Neural cell (in vitro differentiated cells): Measurements from ENCODE around the gene GNRHR. TPM values are rescaled to one million over a fixed set of nuclear protein-coding genes. Genes with fewer than 3 reads are reported as not detected.

Experiments used
- H2AFZ ChIP-seq: fragments of 200-600, 300-800 bp; sonication (generic), shearing (Covaris generic); 2 replicates; pipeline ENCODE4 v1.6.0; 2014; ENCODE audit warnings: low read depth, mild to moderate bottlenecking, antibody characterized with exemption, low read length, moderate library complexity
- H3F3A ChIP-seq: fragments of 200-600 bp; shearing (Covaris generic); 2 replicates; pipeline ENCODE4 v1.6.1; 2016; ENCODE audit warnings: mild to moderate bottlenecking, moderate library complexity, mixed read lengths, antibody characterized with exemption, low read length; ENCODE audit not compliant: insufficient read depth, poor library complexity, severe bottlenecking
- H3K27ac ChIP-seq: fragments of 200-600, 300-800 bp; sonication (generic), shearing (Covaris generic); 2 replicates; pipeline ENCODE4 v1.5.1; 2014; ENCODE audit warnings: mild to moderate bottlenecking, low read length, moderate library complexity
- H3K27me3 ChIP-seq: fragments of 300-800, 200-600 bp; sonication (generic), shearing (Covaris generic); 2 replicates; pipeline ENCODE4 v1.6.0; 2014; ENCODE audit warnings: mild to moderate bottlenecking, low read depth, low read length, moderate library complexity; ENCODE audit not compliant: insufficient read depth
- H3K36me3 ChIP-seq: fragments of 300-800, 200-600 bp; sonication (generic), shearing (Covaris generic); 2 replicates; pipeline ENCODE4 v1.5.1; 2014; ENCODE audit warnings: mild to moderate bottlenecking, antibody characterized with exemption, low read length, moderate library complexity; ENCODE audit not compliant: insufficient read depth
- H3K4me2 ChIP-seq: fragments of 300-800, 200-600 bp; sonication (generic), shearing (Covaris generic); 2 replicates; pipeline ENCODE4 v1.6.0; 2014; ENCODE audit warnings: mild to moderate bottlenecking, low read length
- H3K4me3 ChIP-seq: fragments of 300-800, 200-600 bp; sonication (generic), shearing (Covaris generic); 2 replicates; pipeline ENCODE4 v1.5.1; 2014; ENCODE audit warnings: mild to moderate bottlenecking, low read length, moderate library complexity
- H3K79me2 ChIP-seq: fragments of 200-600 bp; shearing (Covaris generic); replicated peaks from 2 replicates; pipeline ENCODE4 v1.6.0; 2014; ENCODE audit warnings: mild to moderate bottlenecking, low read length, moderate library complexity; ENCODE audit not compliant: insufficient read depth
- H3K9ac ChIP-seq: fragments of 300-800, 200-600 bp; sonication (generic), shearing (Covaris generic); 2 replicates; pipeline ENCODE4 v1.6.1; 2016; ENCODE audit warnings: mild to moderate bottlenecking, low read length, mixed read lengths
- H3K9me2 ChIP-seq: fragments of 200-600 bp; shearing (Covaris generic); 2 replicates; pipeline ENCODE4 v1.6.1; 2016; ENCODE audit warnings: mild to moderate bottlenecking, low read length, mixed read lengths; ENCODE audit not compliant: insufficient read depth
- H3K9me3 ChIP-seq: fragments of 200-600, 300-800 bp; sonication (generic), shearing (Covaris generic); 2 replicates; pipeline ENCODE4 v1.6.1; 2016; ENCODE audit warnings: mild to moderate bottlenecking, mixed run types, low read length, moderate library complexity, mixed read lengths
- H4K20me1 ChIP-seq: fragments of 200-600 bp; shearing (Covaris generic); 2 replicates; pipeline ENCODE4 v1.6.1; 2016; ENCODE audit warnings: mild to moderate bottlenecking, mixed run types; ENCODE audit not compliant: insufficient read depth
- CTCF ChIP-seq: fragments of 450-650 bp; IDR thresholded peaks from 2 replicates; pipeline ENCODE4 v1.5.1; 2014; ENCODE audit warnings: antibody characterized with exemption, mild to moderate bottlenecking, moderate library complexity; ENCODE audit not compliant: poor library complexity, severe bottlenecking
- EP300 ChIP-seq: fragments of 450-650 bp; conservative IDR thresholded peaks from 2 replicates; pipeline ENCODE4 v1.6.1; 2014; ENCODE audit warnings: antibody characterized with exemption, mild to moderate bottlenecking, moderate library complexity; ENCODE audit not compliant: poor library complexity, severe bottlenecking
- EZH2 ChIP-seq: fragments of 200-600, 300-800 bp; shearing (Covaris generic), sonication (generic); IDR thresholded peaks from 2 replicates; pipeline ENCODE4 v1.6.1; 2014; ENCODE audit warnings: antibody characterized with exemption, low read length, borderline replicate concordance, mild to moderate bottlenecking; ENCODE audit not compliant: insufficient read depth, poor library complexity, severe bottlenecking
- MXI1 ChIP-seq: fragments of 450-650 bp; conservative IDR thresholded peaks from 2 replicates; pipeline ENCODE4 v1.6.1; 2014; ENCODE audit warnings: antibody characterized with exemption, mild to moderate bottlenecking; ENCODE audit not compliant: poor library complexity, severe bottlenecking
- POLR2AphosphoS5 ChIP-seq: IDR thresholded peaks from 2 replicates; pipeline ENCODE4 v1.6.1; 2012
- RAD21 ChIP-seq: fragments of 450-650 bp; conservative IDR thresholded peaks from 2 replicates; pipeline ENCODE4 v1.6.1; 2014; ENCODE audit warnings: antibody characterized with exemption, mild to moderate bottlenecking, moderate library complexity
- SMC3 ChIP-seq: fragments of 450-650 bp; conservative IDR thresholded peaks from 2 replicates; pipeline ENCODE4 v1.6.1; 2014; ENCODE audit warnings: antibody characterized with exemption, mild to moderate bottlenecking, moderate library complexity; ENCODE audit not compliant: poor library complexity
- TAF1 ChIP-seq: IDR thresholded peaks from 2 replicates; pipeline ENCODE4 v1.6.1; 2012; ENCODE audit warnings: low read depth
- polyA plus RNA-seq: library from polyadenylated mRNA; depleted of rRNA; stranded (reverse); fragments of >200 nt; gene quantifications from 2 replicates; pipeline ENCODE4 v1.2.3, GENCODE V29; 2014
- TF ChIP-seq, protein P1 (sequence below): IDR thresholded peaks from 2 replicates; pipeline ENCODE4 v1.6.1; 2012; ENCODE audit warnings: borderline replicate concordance

GNRHR gene
- polyA plus RNA-seq, 1 donor from 2014 or later, result not detected

DNA sequence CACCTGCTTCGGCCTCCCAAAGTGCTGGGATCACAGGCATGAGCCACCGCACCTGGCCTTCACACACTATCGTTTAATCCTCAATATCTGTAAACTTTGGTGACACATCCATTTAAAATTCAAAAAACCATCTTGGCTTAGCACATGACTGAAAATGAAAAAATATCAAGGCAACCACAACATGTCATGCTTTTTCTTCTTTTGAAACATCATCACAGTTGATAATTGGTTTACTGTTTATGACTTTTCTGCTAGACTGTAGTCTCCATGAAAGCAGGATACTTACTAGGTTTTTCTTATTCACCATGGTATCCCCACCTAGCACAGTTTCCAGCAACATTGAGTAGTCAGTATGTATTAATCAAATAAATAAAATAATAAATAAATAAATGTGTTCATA is 11.0 kb downstream of the GNRHR start:
- Histone ChIP-seq H3K4me3 (no peak overlapping the region), H3K36me3 (no peaks in the 10 kb centered on the region), H3K9me3 (no peaks in the 10 kb centered on the region), H3K27ac (no peak overlapping the region), H4K20me1 (no peaks in the 10 kb centered on the region), H3K9me2 (no peaks in the 10 kb centered on the region), H3K79me2 (no peaks in the 10 kb centered on the region), H3K27me3 (no peaks in the 10 kb centered on the region), H2AFZ (no peak overlapping the region), H3F3A (no peaks in the 10 kb centered on the region), H3K4me2 (no peak overlapping the region), H3K9ac (no peak overlapping the region)
- no peak for TF ChIP-seq EP300
- no peak for TF ChIP-seq SMC3
- TF ChIP-seq RAD21, result no peak
- no peak for TF ChIP-seq TAF1
- no peak for TF ChIP-seq POLR2AphosphoS5
- TF ChIP-seq, protein P1, sequence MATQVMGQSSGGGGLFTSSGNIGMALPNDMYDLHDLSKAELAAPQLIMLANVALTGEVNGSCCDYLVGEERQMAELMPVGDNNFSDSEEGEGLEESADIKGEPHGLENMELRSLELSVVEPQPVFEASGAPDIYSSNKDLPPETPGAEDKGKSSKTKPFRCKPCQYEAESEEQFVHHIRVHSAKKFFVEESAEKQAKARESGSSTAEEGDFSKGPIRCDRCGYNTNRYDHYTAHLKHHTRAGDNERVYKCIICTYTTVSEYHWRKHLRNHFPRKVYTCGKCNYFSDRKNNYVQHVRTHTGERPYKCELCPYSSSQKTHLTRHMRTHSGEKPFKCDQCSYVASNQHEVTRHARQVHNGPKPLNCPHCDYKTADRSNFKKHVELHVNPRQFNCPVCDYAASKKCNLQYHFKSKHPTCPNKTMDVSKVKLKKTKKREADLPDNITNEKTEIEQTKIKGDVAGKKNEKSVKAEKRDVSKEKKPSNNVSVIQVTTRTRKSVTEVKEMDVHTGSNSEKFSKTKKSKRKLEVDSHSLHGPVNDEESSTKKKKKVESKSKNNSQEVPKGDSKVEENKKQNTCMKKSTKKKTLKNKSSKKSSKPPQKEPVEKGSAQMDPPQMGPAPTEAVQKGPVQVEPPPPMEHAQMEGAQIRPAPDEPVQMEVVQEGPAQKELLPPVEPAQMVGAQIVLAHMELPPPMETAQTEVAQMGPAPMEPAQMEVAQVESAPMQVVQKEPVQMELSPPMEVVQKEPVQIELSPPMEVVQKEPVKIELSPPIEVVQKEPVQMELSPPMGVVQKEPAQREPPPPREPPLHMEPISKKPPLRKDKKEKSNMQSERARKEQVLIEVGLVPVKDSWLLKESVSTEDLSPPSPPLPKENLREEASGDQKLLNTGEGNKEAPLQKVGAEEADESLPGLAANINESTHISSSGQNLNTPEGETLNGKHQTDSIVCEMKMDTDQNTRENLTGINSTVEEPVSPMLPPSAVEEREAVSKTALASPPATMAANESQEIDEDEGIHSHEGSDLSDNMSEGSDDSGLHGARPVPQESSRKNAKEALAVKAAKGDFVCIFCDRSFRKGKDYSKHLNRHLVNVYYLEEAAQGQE, result no peak
- TF ChIP-seq MXI1, result no peak
- TF ChIP-seq CTCF, result no peak
- TF ChIP-seq EZH2, result no peak

- no peak overlapping the region for H2AFZ ChIP-seq
- no peak overlapping the region for H3K4me2 ChIP-seq
- H3K27me3 ChIP-seq, result no peaks in the 10 kb centered on the region
- H3K9me3 ChIP-seq, result no peaks in the 10 kb centered on the region
- H3K9me2 ChIP-seq, result no peaks in the 10 kb centered on the region
- H3K9ac ChIP-seq, result no peak overlapping the region
- H3F3A ChIP-seq, result no peaks in the 10 kb centered on the region
- no peaks in the 10 kb centered on the region for H3K79me2 ChIP-seq
- TF ChIP-seq POLR2AphosphoS5 (no peak), SMC3 (no peak), MXI1 (no peak), RAD21 (no peak), CTCF (no peak)
- TF ChIP-seq, protein P1, result no peak
- H3K27ac ChIP-seq, result no peak overlapping the region
- H3K36me3 ChIP-seq, result no peaks in the 10 kb centered on the region
- H4K20me1 ChIP-seq, result no peaks in the 10 kb centered on the region
- no peak overlapping the region for H3K4me3 ChIP-seq
These were observed 17.9 kb downstream of the GNRHR start for GRCh38 chr4:67736262-67736661.
